Breast epithelium (tissue), 4 donors: ENCODE results near the gene WWC2. TPM values are rescaled to one million over a fixed set of nuclear protein-coding genes. Genes with fewer than 3 reads are reported as not detected.

ENCODE experiments used
- DNase-seq, 2 donors: peaks; one replicate each; pipeline ENCODE4 v3.0.0-alpha.2; 2019; ENCODE audit warnings: low spot score in 2 of 2
- H3K27ac ChIP-seq, 2 donors: fragments of 200-600 bp; sonication (generic) in 1 of 2; one replicate each; pipeline ENCODE4 v1.5.1; 2016 to 2019; ENCODE audit warnings: mild to moderate bottlenecking in 1 of 2
- H3K27me3 ChIP-seq, 2 donors: fragments of 200-600 bp; sonication (generic) in 1 of 2; one replicate each; pipeline versions ENCODE4 v1.5.1 to v1.6.0; 2017 to 2019; ENCODE audit warnings: control low read depth in 1 of 2, mild to moderate bottlenecking in 1 of 2
- H3K36me3 ChIP-seq: fragments of 200-600 bp; one replicate; pipeline ENCODE4 v1.5.1; 2019
- H3K4me1 ChIP-seq, 2 donors: fragments of 200-600 bp; sonication (generic); one replicate each; pipeline ENCODE4 v1.5.1; 2016 to 2019; ENCODE audit warnings: control low read depth in 1 of 2
- H3K4me3 ChIP-seq, 3 donors: fragments of 200-600 bp; sonication (generic); 1 replicate in 2 of 3; 2 replicates in 1 of 3; pipeline ENCODE4 v1.5.1; 2016 to 2019; ENCODE audit warnings: mild to moderate bottlenecking in 3 of 3, moderate library complexity in 2 of 3
- H3K9me3 ChIP-seq, 2 donors: fragments of 200-600 bp; sonication (generic) in 1 of 2; one replicate each; pipeline ENCODE4 v1.5.1; 2016 to 2019; ENCODE audit warnings: control low read depth in 1 of 2
- POLR2A ChIP-seq: fragments of 450-650 bp; IDR thresholded peaks from one replicate; pipeline ENCODE4 v1.6.1; 2016; ENCODE audit warnings: antibody characterized with exemption, mild to moderate bottlenecking, moderate library complexity
- POLR2AphosphoS5 ChIP-seq, 3 donors: sonication (generic); formaldehyde crosslinking; IDR thresholded peaks; one replicate each; pipeline ENCODE4 v1.6.1; 2017; ENCODE audit warnings: antibody characterized with exemption in 3 of 3
- intact Hi-C: fragments of 100-400 bp; cut with DNase I; formaldehyde crosslinking; loops from one replicate; pipeline ENCODE4 v1.15.1; 2023; ENCODE audit warnings: low total_unique reads
- total RNA-seq, 3 donors: library from RNA; depleted of rRNA; stranded (reverse); fragments of >200 nt; gene quantifications; one replicate each; pipeline ENCODE4 v1.1.0, GENCODE V29; 2016
- TF ChIP-seq, protein P1 (sequence below), 3 donors: fragments of 450-650 bp; IDR thresholded peaks; one replicate each; pipeline ENCODE4 v1.5.1; 2016 to 2017; ENCODE audit warnings: antibody characterized with exemption in 3 of 3, mild to moderate bottlenecking in 3 of 3, moderate library complexity in 3 of 3

The WWC2 gene
- total RNA-seq, 3 donors from 2014 or later: 37.4 to 40.4 (median 40.3) TPM

DNA sequence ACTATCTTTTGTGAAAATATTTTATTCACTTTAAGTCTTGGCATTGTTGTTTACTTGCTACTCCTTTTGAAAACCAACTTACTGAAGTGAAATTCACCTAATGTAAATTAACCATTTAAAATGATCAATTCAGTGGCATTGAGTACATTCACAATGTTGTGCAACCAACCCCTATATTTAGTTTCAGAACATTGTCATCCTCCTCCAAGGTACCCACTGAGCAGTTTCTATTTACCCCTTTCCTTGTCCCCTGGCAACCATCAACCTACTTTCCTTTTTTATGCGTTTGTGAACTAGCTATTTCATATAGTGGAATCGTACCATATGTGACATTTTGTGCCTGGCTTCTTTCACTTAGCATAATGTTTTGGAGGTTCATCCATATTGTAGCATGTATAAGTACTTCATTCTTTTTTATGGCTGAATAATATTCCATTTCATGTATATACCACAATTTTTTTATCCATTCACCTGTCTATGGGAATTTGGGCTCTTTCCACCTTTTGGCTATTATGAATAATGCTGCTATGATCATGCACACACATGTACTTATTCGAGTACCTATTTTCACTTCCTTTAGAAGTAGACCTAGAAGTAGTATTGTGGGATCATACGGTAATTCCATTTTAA, 85.0 kb downstream of the WWC2 start:
- H3K9me3 ChIP-seq: no peaks in the 10 kb centered on the region
- H3K4me3 ChIP-seq: no peak overlapping the region
- no peak for DNase-seq
- intact Hi-C loops: no loop called here
- no peaks in the 10 kb centered on the region for H3K27me3 ChIP-seq
- no peak overlapping the region for H3K27ac ChIP-seq
- no peaks in the 10 kb centered on the region for H3K36me3 ChIP-seq
- no peak for TF ChIP-seq POLR2A
- TF ChIP-seq, protein P1, sequence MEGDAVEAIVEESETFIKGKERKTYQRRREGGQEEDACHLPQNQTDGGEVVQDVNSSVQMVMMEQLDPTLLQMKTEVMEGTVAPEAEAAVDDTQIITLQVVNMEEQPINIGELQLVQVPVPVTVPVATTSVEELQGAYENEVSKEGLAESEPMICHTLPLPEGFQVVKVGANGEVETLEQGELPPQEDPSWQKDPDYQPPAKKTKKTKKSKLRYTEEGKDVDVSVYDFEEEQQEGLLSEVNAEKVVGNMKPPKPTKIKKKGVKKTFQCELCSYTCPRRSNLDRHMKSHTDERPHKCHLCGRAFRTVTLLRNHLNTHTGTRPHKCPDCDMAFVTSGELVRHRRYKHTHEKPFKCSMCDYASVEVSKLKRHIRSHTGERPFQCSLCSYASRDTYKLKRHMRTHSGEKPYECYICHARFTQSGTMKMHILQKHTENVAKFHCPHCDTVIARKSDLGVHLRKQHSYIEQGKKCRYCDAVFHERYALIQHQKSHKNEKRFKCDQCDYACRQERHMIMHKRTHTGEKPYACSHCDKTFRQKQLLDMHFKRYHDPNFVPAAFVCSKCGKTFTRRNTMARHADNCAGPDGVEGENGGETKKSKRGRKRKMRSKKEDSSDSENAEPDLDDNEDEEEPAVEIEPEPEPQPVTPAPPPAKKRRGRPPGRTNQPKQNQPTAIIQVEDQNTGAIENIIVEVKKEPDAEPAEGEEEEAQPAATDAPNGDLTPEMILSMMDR (IDR thresholded peaks at IDR 0.05): no peak
- no peak for TF ChIP-seq POLR2AphosphoS5 (IDR thresholded peaks at IDR 0.05)
- H3K4me1 ChIP-seq: no peaks in the 10 kb centered on the region

DNA sequence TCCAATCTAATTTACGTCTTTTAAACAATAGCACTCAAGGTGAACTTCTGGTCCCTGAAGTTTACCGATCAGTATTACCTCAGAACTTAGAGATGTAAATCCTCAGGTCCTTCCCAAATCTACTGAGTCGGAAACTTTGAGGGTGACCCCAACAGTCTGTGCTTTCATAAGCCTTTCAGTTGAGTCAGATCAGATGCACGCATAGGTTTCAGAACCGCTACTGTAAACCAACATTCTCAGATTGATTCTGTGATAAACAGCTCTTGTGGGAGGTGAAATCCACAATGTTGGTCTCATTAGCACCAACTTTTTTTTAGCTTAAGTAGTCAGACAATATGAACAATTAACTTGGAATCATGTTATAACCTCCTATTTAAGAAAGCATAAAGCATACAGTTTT, 86.0 kb downstream of the WWC2 start:
- Histone ChIP-seq H3K4me1 (no peaks in the 10 kb centered on the region), H3K9me3 (no peaks in the 10 kb centered on the region), H3K27ac (no peak overlapping the region), H3K27me3 (no peaks in the 10 kb centered on the region), H3K4me3 (no peak overlapping the region), H3K36me3 (no peaks in the 10 kb centered on the region)
- intact Hi-C loops: no loop called here
- no peak for DNase-seq
- TF ChIP-seq, protein P1 (IDR thresholded peaks at IDR 0.05): no peak
- TF ChIP-seq POLR2AphosphoS5 (IDR thresholded peaks at IDR 0.05) (no peak), POLR2A (no peak)

DNA sequence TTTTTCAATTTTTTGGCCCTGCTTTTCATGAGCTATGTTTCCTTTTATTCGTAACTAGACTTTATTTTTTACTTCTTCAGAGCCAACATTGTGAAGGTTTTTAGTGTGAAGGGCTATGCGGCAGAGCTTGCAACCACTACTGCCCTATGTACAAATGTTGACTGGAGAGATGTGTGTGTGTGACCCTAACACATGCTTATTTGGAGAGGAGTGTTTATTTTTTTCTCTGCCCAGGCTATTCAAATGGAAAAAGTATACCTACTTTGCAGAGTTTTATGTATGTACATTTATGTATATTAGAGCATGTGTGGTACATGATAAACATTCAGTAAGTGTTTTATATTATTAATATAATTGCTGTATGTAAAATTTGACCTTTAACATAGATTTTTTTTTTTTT, 86.5 kb downstream of the WWC2 start:
- no peaks in the 10 kb centered on the region for H3K9me3 ChIP-seq
- intact Hi-C loops: no loop called here
- H3K4me3 ChIP-seq: no peak overlapping the region
- no peaks in the 10 kb centered on the region for H3K4me1 ChIP-seq
- H3K27ac ChIP-seq: no peak overlapping the region
- no peaks in the 10 kb centered on the region for H3K36me3 ChIP-seq
- no peak for DNase-seq
- H3K27me3 ChIP-seq: no peaks in the 10 kb centered on the region
- no peak for TF ChIP-seq POLR2A
- TF ChIP-seq, protein P1 (IDR thresholded peaks at IDR 0.05): no peak
- TF ChIP-seq POLR2AphosphoS5 (IDR thresholded peaks at IDR 0.05): no peak

DNA sequence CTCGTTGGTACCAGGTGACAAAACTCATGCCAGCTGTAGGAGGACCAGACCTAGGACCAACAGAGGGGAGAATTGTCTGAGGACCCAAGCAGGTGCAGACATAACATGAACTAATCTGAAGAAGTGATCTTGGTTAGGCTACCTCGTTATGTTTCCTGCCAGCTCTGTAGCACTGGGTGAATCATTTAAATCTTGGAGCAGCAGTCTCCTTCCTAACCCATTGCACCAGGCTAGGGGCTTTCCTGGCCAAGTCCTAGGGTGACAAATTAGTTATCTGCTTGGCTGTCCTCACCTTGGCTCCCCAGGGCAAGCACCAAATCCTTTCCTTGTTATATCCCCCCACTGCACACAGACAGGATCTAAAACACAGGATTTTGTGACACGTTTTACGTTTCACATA, 87.8 kb downstream of the WWC2 start:
- Histone ChIP-seq H3K27me3 (no peaks in the 10 kb centered on the region), H3K4me1 (no peaks in the 10 kb centered on the region), H3K27ac (no peak overlapping the region), H3K4me3 (no peak overlapping the region), H3K9me3 (no peaks in the 10 kb centered on the region), H3K36me3 (no peaks in the 10 kb centered on the region)
- TF ChIP-seq, protein P1 (IDR thresholded peaks at IDR 0.05): no peak
- TF ChIP-seq POLR2AphosphoS5 (IDR thresholded peaks at IDR 0.05): no peak
- TF ChIP-seq POLR2A: no peak
- DNase-seq: no peak
- intact Hi-C loops: no loop called here

DNA sequence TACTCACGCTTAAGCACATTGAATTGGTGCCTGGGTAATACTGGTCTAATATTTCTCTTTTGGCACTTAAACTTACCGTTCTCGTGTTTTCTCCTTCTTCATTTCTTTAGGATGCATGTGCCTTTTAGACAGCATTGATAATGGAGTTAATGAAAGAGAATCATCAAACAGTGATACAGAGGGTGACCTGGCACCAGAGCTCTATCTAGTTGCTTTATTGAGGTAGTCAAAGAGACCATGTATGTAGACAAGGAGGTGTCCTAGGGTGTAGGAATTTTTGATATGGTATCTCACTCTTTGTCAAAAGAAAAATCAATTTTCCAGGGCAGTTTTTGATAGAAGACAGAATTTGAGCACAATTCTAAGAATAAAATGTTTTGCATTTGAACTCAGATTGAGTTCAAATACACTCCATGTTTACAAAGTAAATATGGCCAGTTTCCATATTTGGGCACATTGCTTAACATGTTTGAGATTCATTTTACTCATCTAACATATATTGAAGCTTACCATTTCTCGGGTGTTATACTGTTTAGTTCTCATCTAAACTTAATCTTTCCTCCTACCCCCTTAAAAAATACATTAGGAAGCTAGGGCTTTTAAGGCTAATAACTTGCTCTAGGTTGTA, 92.0 kb downstream of the WWC2 start:
- H3K27ac ChIP-seq: no peak overlapping the region
- intact Hi-C loops: no loop called here
- H3K36me3 ChIP-seq: no peaks in the 10 kb centered on the region
- H3K4me3 ChIP-seq: no peak overlapping the region
- no peaks in the 10 kb centered on the region for H3K4me1 ChIP-seq
- TF ChIP-seq, protein P1 (IDR thresholded peaks at IDR 0.05): no peak
- no peak for TF ChIP-seq POLR2A
- TF ChIP-seq POLR2AphosphoS5 (IDR thresholded peaks at IDR 0.05): no peak
- H3K9me3 ChIP-seq: no peaks in the 10 kb centered on the region
- H3K27me3 ChIP-seq: no peaks in the 10 kb centered on the region
- DNase-seq: no peak
